Activated B cell treated with CpG ODN at 0.5 μM for 24 hours (primary cell): ENCODE measurements around the gene CALML5. TPM values are rescaled to one million over a fixed set of nuclear protein-coding genes. Genes with fewer than 3 reads are reported as not detected.

Source experiments
- ATAC-seq: fragments of 200-7000 bp; cut with Tn5 transposase; one replicate; pipeline ENCODE4 v1.10.0; 2021; ENCODE audit warnings: low read depth, mild to moderate bottlenecking, moderate library complexity
- CTCF ChIA-PET: fragments of 350-600 bp; sonication (Branson Sonifier 250); formaldehyde crosslinking; loops from one replicate; lab custom pipeline; 2021; ENCODE audit warnings: antibody characterized with exemption; lab: Charles Lee
- POLR2A ChIA-PET: fragments of 350-600 bp; sonication (Branson Sonifier 250); formaldehyde crosslinking; loops from one replicate; lab custom pipeline; 2021; ENCODE audit warnings: antibody characterized with exemption; lab: Charles Lee
- DNase-seq: peaks from one replicate; pipeline ENCODE4 v3.0.0; 2022
- H3K27ac Mint-ChIP-seq: one replicate; pipeline ENCODE4 v1.8.0; 2020; ENCODE audit warnings: mixed read lengths
- H3K27me3 Mint-ChIP-seq: one replicate; pipeline ENCODE4 v1.8.0; 2021; ENCODE audit warnings: mixed read lengths
- H3K36me3 Mint-ChIP-seq: one replicate; pipeline ENCODE4 v1.8.0; 2021; ENCODE audit warnings: low read depth, mixed read lengths
- H3K4me1 Mint-ChIP-seq: one replicate; pipeline ENCODE4 v1.8.0; 2021; ENCODE audit warnings: mixed read lengths
- H3K4me3 Mint-ChIP-seq: one replicate; pipeline ENCODE4 v1.8.0; 2020; ENCODE audit warnings: mild to moderate bottlenecking, mixed read lengths
- H3K9me3 Mint-ChIP-seq: one replicate; pipeline ENCODE4 v1.8.0; 2020; ENCODE audit warnings: mixed read lengths
- intact Hi-C: fragments of 100-400 bp; cut with micrococcal nuclease; formaldehyde crosslinking; loops from one replicate; pipeline ENCODE4 v1.15.1; 2024
- total RNA-seq: library from RNA; stranded (reverse); gene quantifications from 2 replicates; pipeline ENCODE4 v1.2.3, GENCODE V29; 2022
- TF ChIP-seq, protein P1 (sequence below): fragments of 200-600 bp; IDR thresholded peaks from one replicate; pipeline ENCODE4 v1.8.0; 2022; ENCODE audit warnings: antibody characterized with exemption, mild to moderate bottlenecking

CALML5 gene
- total RNA-seq, 1 donor from 2014 or later: not detected

DNA sequence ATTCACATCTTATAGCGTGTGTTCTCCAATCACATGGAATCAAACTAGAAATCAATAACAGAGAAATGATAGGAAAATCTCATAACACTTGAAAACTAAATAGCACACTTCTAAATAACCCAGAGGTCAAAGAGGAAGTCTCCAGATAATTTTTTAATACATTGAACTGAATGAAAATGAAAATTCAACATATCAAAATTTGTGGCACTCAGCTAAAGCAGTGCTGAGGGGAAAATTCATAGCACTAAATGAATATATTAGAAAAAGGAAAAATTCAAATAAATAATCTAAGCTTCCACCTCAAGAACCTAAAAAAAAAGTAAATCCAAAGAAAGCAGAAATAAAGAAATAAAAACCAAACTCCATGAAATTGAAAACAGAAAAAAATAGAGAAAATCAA is 42.7 kb upstream of the CALML5 start:
- ATAC-seq (no peak), DNase-seq (no peak)
- Mint-ChIP-seq H3K27me3 (peaks cover 3% of the 10 kb centered on the region), H3K4me1 (no peaks in the 10 kb centered on the region), H3K27ac (no peak overlapping the region), H3K4me3 (no peak overlapping the region), H3K9me3 (peaks cover 9% of the 10 kb centered on the region), H3K36me3 (no peaks in the 10 kb centered on the region)
- ChIA-PET CTCF (interaction anchor here (0.7 kb wide), 1 partner anchor 169 kb away, joined by 3 read pairs; no protein-coding TSS in a partner anchor), POLR2A (no interaction called here)
- TF ChIP-seq, protein P1, sequence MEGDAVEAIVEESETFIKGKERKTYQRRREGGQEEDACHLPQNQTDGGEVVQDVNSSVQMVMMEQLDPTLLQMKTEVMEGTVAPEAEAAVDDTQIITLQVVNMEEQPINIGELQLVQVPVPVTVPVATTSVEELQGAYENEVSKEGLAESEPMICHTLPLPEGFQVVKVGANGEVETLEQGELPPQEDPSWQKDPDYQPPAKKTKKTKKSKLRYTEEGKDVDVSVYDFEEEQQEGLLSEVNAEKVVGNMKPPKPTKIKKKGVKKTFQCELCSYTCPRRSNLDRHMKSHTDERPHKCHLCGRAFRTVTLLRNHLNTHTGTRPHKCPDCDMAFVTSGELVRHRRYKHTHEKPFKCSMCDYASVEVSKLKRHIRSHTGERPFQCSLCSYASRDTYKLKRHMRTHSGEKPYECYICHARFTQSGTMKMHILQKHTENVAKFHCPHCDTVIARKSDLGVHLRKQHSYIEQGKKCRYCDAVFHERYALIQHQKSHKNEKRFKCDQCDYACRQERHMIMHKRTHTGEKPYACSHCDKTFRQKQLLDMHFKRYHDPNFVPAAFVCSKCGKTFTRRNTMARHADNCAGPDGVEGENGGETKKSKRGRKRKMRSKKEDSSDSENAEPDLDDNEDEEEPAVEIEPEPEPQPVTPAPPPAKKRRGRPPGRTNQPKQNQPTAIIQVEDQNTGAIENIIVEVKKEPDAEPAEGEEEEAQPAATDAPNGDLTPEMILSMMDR: no peak
- intact Hi-C loops: no loop called here

DNA sequence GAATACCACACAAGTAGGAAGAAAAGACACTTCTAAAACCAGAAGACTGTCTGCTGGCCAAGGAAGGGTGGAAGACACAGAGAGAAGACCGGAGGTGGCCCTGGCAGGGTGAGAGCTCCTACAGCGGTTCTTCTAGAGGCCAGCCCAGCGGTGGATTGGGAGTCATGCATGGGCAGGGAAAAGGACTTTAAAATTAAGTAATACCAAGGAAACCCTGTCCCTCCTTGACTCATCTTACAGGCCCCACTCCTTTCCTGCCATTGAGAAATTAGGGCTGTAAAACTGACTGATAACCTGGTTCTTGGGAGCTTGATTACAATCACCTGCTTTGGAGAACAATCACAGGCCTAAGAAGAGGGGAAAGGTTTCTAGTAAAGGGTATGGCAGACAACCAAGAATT is 41.5 kb upstream of the CALML5 start:
- TF ChIP-seq, protein P1: no peak
- intact Hi-C loops: no loop called here
- no peak overlapping the region for H3K4me3 Mint-ChIP-seq
- DNase-seq: no peak
- CTCF ChIA-PET: no interaction called here
- no peak for ATAC-seq
- no peaks in the 10 kb centered on the region for H3K36me3 Mint-ChIP-seq
- H3K27ac Mint-ChIP-seq: no peak overlapping the region
- peaks cover 9% of the 10 kb centered on the region for H3K9me3 Mint-ChIP-seq
- peaks cover 3% of the 10 kb centered on the region for H3K27me3 Mint-ChIP-seq
- no peaks in the 10 kb centered on the region for H3K4me1 Mint-ChIP-seq
- POLR2A ChIA-PET: no interaction called here

DNA sequence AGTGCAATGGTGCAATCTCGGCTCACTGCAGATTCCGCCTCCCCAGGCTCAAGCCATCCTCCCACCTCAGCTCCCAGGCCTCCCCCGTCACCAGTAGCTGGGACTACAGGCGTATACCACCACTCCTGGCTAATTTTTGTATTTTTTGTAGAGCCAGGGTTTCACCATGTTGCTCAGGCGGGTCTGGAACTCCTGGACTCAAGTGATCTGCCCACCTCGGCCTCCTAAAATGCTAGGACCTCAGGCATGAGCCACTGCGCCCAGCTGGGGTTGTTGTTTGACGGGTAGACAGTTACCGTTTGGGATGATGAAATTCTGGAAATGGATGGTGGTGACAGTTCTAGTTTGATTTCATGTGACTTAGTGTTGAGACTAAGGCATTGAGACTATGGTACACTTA is 40.7 kb upstream of the CALML5 start:
- no peaks in the 10 kb centered on the region for H3K36me3 Mint-ChIP-seq
- H3K27me3 Mint-ChIP-seq: peaks cover 3% of the 10 kb centered on the region
- no peak overlapping the region for H3K27ac Mint-ChIP-seq
- DNase-seq (no peak), ATAC-seq (no peak)
- TF ChIP-seq, protein P1: no peak
- POLR2A ChIA-PET: no interaction called here
- H3K4me3 Mint-ChIP-seq: no peak overlapping the region
- peaks cover 9% of the 10 kb centered on the region for H3K9me3 Mint-ChIP-seq
- CTCF ChIA-PET: no interaction called here
- intact Hi-C loops: no loop called here
- H3K4me1 Mint-ChIP-seq: no peaks in the 10 kb centered on the region

DNA sequence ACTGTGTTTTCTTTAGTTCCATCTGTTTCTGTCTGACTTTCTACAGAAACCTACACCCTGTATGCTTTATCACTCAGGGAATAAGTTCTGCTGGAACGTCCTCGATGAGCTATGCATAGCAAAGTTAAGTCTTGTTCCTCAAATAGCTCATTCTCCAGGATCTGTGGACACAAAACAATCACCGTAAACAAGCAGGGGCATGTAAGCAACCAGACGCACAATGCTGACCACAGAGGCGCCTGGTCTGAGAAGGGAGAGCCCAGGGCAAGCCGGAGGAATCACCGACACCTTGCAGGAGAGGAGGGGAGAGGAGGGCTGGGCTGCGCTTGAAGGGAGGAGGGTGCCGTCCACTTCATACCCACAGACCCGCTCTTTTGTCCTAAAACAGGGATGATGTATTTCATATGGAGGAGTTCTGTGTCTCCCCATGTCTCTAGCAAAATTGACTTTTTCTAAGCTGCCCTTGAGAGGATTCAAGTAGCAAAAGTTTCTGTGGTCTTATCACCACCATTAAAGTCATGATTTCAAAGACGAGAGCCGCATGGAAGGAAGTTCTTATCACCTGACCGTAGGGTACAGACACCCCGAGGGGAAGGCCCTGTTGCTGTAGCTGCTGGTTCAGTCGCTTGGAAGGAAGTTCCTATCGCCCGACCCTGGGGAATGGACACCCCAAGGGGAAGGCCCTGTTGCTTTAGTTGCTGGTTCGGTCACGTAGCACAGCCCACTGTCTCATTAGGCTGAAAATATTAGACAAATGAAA is 39.7 kb upstream of the CALML5 start:
- no peaks in the 10 kb centered on the region for H3K4me1 Mint-ChIP-seq
- intact Hi-C loops: loop anchor here (5.0 kb wide), 1 partner anchor 43 kb away; no protein-coding TSS in a partner anchor
- H3K27ac Mint-ChIP-seq: no peak overlapping the region
- H3K4me3 Mint-ChIP-seq: no peak overlapping the region
- TF ChIP-seq, protein P1: no peak
- DNase-seq: no peak
- no peaks in the 10 kb centered on the region for H3K36me3 Mint-ChIP-seq
- H3K27me3 Mint-ChIP-seq: peaks cover 3% of the 10 kb centered on the region
- peaks cover 9% of the 10 kb centered on the region for H3K9me3 Mint-ChIP-seq
- no peak for ATAC-seq
- ChIA-PET POLR2A (no interaction called here), CTCF (no interaction called here)

DNA sequence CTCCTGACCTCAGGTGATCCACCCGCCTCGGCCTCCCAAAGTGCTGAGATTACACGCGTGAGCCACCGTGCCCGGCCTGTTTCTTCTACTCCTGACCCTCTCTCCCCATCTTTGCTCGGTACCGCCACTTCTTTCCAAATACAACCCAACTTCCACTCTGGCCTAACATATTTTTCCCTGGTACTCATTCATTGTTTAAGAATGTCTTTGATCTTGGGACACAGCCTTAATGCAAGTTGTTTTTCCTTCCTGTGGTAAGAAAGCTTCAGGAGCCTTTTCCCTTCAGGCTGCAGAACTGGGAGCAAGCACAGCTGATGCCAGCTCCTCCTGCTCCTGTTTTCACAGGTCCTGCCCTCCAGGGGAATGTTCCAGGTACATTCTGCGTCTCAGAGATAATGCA is 39.1 kb upstream of the CALML5 start:
- Mint-ChIP-seq H3K27me3 (peaks cover 3% of the 10 kb centered on the region), H3K36me3 (no peaks in the 10 kb centered on the region), H3K4me3 (no peak overlapping the region), H3K9me3 (peaks cover 7% of the 10 kb centered on the region), H3K27ac (no peak overlapping the region), H3K4me1 (no peaks in the 10 kb centered on the region)
- TF ChIP-seq, protein P1: no peak
- intact Hi-C loops: loop anchor here (5.0 kb wide), 1 partner anchor 44 kb away; no protein-coding TSS in a partner anchor
- DNase-seq: no peak
- CTCF ChIA-PET: no interaction called here
- POLR2A ChIA-PET: no interaction called here
- no peak for ATAC-seq
